ENCODE measurements around the gene APBA2. TPM values are rescaled to one million over a fixed set of nuclear protein-coding genes. Genes with fewer than 3 reads are reported as not detected.

APBA2 gene
- polyA plus RNA-seq, 2 of the 4 experiments (the other 2 are of a cell fraction): 11.4 to 12.6 TPM

- FAIRE-seq (no peak), DNase-seq (ENCODE audit: low read depth in 1 of 2, low spot score in 1 of 2) (no peak), ATAC-seq (no peak)
- CTCF ChIA-PET: interaction anchor here (0.8 to 1.5 kb wide), 4 partner anchors 13 to 69 kb away, joined by 3 read pairs; no protein-coding TSS in a partner anchor
- POLR2A ChIA-PET: no interaction called here
- H3K4me3 ChIP-seq: no peak overlapping the region
- no peak overlapping the region for H3K27ac ChIP-seq
- WGBS (ENCODE audit: missing lambda C conversion rate): 92% methylated on average over 17 of the region's 17 CpGs
- H3K9me3 ChIP-seq: peaks cover 11% of the 10 kb centered on the region; the same call in 1 of the 3 replicates
- H3K4me1 ChIP-seq: no peaks in the 10 kb centered on the region
- H3K4me2 ChIP-seq: no peak overlapping the region
- TF ChIP-seq CTCF (IDR thresholded peaks at IDR 0.05): no peak
- no peak for TF ChIP-seq EHMT2 (IDR thresholded peaks at IDR 0.05; ENCODE audit: low read depth)
- no peak for TF ChIP-seq RNF2 (IDR thresholded peaks at IDR 0.05; ENCODE audit: borderline replicate concordance, low read depth)
- TF ChIP-seq NPAS2 (CRISPR knock-in tag; IDR thresholded peaks at IDR 0.05; ENCODE audit: borderline replicate concordance): no peak
- TF ChIP-seq NFE2L2 (conservative IDR thresholded peaks at IDR 0.05; ENCODE audit: low read length): no peak
- TF ChIP-seq HOXA7 (CRISPR knock-in tag; IDR thresholded peaks at IDR 0.05): no peak
- no peak for TF ChIP-seq CHD4 (IDR thresholded peaks at IDR 0.05; ENCODE audit: borderline replicate concordance)
- TF ChIP-seq NR3C1 (IDR thresholded peaks at IDR 0.05): no peak
- no peak for TF ChIP-seq HES2 (IDR thresholded peaks at IDR 0.05)
- TF ChIP-seq BCL3 (IDR thresholded peaks at IDR 0.05): no peak
- TF ChIP-seq SMC3 (IDR thresholded peaks at IDR 0.05): no peak
These were observed 184.9 kb downstream of the APBA2 start for GRCh38 chr15:29070471-29071231.

GRCh38 chr15:29071232-29071881, 185.6 kb downstream of the APBA2 start:
- Histone ChIP-seq H3K9me3 (peaks cover 11% of the 10 kb centered on the region; the same call in 1 of the 3 replicates), H3K4me3 (no peak overlapping the region), H3K27ac (no peak overlapping the region), H3K4me2 (no peak overlapping the region), H3K4me1 (no peaks in the 10 kb centered on the region)
- CTCF ChIA-PET: interaction anchor here (0.8 to 1.5 kb wide), 4 partner anchors 12 to 69 kb away, joined by 3 read pairs; no protein-coding TSS in a partner anchor
- no peak for FAIRE-seq
- TF ChIP-seq CTCF (IDR thresholded peaks at IDR 0.05) (no peak), MAZ (IDR thresholded peaks at IDR 0.05; ENCODE audit: borderline replicate concordance, low read depth, low read length) (no peak), GATA3 (IDR thresholded peaks at IDR 0.05; ENCODE audit: borderline replicate concordance) (no peak), CHD4 (IDR thresholded peaks at IDR 0.05; ENCODE audit: borderline replicate concordance) (no peak), HOXB13 (CRISPR knock-in tag; IDR thresholded peaks at IDR 0.05; ENCODE audit: low read depth) (no peak), ZNF302 (CRISPR knock-in tag; IDR thresholded peaks at IDR 0.05) (no peak), NFE2L2 (conservative IDR thresholded peaks at IDR 0.05; ENCODE audit: low read length) (no peak), FOXS1 (CRISPR knock-in tag; IDR thresholded peaks at IDR 0.05) (no peak), TFCP2L1 (CRISPR knock-in tag; IDR thresholded peaks at IDR 0.05) (no peak), HOXB5 (CRISPR knock-in tag; IDR thresholded peaks at IDR 0.05) (no peak), ATOH8 (CRISPR knock-in tag; IDR thresholded peaks at IDR 0.05; ENCODE audit: low read depth) (no peak), HDAC2 (IDR thresholded peaks at IDR 0.05) (no peak), RAD21 (conservative IDR thresholded peaks at IDR 0.05 in 1 of 2, IDR thresholded peaks at IDR 0.05 in 1 of 2) (no peak)
- WGBS (ENCODE audit: missing lambda C conversion rate): 69% methylated on average over 11 of the region's 11 CpGs
- POLR2A ChIA-PET: no interaction called here
- no peak for DNase-seq (ENCODE audit: low read depth in 1 of 2, low spot score in 1 of 2)
- ATAC-seq: no peak
